ENCODE data around the gene MCUB.

Gene MCUB

GRCh38 chr4:109691411-109691920, 131.4 kb downstream of the MCUB start:
- Histone ChIP-seq H3K9me2 (replicated peaks; ENCODE audit: insufficient read depth, low read length) (no peaks in the 10 kb centered on the region), H3K4me1 (ENCODE audit: low read length) (peaks cover 31% of the 10 kb centered on the region), H3K9ac (ENCODE audit: low read length) (no peak overlapping the region), H3K9me3 (replicated peaks; ENCODE audit: insufficient read depth, low read length) (no peaks in the 10 kb centered on the region), H3F3A (ENCODE audit: insufficient read depth, low read length) (peaks cover 9% of the 10 kb centered on the region), H3K79me2 (ENCODE audit: low read length) (no peaks in the 10 kb centered on the region), H3K27ac (ENCODE audit: low read length) (peak overlapping the region; percentile 14; the same call in 1 of the 2 replicates), H2AFZ (ENCODE audit: low read length) (no peak overlapping the region), H3K36me3 (replicated peaks; ENCODE audit: insufficient read depth, low read length) (no peaks in the 10 kb centered on the region), H3K4me3 (ENCODE audit: low read length) (no peak overlapping the region), H4K20me1 (ENCODE audit: insufficient read depth, low read length) (no peaks in the 10 kb centered on the region), H3K4me2 (ENCODE audit: low read depth, low read length) (peak overlapping the region; percentile 28; the same call in 1 of the 2 replicates), H3K27me3 (replicated peaks; ENCODE audit: insufficient read depth, low read length) (no peaks in the 10 kb centered on the region)
- TF ChIP-seq EZH2phosphoT487 (IDR thresholded peaks at IDR 0.05; ENCODE audit: low read length) (no peak), EZH2 (optimal IDR thresholded peaks at IDR 0.05; ENCODE audit: low read depth, low read length) (no peak)
- TF ChIP-seq, protein P1, sequence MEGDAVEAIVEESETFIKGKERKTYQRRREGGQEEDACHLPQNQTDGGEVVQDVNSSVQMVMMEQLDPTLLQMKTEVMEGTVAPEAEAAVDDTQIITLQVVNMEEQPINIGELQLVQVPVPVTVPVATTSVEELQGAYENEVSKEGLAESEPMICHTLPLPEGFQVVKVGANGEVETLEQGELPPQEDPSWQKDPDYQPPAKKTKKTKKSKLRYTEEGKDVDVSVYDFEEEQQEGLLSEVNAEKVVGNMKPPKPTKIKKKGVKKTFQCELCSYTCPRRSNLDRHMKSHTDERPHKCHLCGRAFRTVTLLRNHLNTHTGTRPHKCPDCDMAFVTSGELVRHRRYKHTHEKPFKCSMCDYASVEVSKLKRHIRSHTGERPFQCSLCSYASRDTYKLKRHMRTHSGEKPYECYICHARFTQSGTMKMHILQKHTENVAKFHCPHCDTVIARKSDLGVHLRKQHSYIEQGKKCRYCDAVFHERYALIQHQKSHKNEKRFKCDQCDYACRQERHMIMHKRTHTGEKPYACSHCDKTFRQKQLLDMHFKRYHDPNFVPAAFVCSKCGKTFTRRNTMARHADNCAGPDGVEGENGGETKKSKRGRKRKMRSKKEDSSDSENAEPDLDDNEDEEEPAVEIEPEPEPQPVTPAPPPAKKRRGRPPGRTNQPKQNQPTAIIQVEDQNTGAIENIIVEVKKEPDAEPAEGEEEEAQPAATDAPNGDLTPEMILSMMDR (IDR thresholded peaks at IDR 0.05; ENCODE audit: low read length) = no peak
- DNase-seq = no peak

DNA sequence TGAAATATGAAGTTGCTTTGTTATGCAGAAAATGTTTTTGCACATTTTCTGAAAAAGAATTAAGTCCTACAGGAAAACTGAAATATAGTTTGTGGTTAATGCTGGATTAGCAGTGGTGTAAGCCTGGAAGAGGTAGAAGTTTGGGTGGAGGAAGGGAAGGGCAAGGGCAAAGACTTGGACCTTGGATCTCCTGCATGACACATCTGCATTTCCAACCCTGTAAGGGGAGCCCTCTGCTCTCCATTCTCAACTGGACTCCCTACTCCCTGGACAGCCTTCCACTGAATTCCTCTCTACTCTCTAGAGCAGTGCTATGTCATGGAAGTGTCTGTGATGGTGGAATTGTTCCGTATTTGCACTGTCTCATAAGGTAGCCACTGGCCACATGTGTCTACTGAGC, 138.6 kb downstream of the MCUB start:
- Histone ChIP-seq H3K79me2 (ENCODE audit: low read length) (peaks cover 19% of the 10 kb centered on the region), H3K27ac (ENCODE audit: low read length) (no peak overlapping the region), H3K9me2 (replicated peaks; ENCODE audit: insufficient read depth, low read length) (no peaks in the 10 kb centered on the region), H3K4me1 (ENCODE audit: low read length) (peaks cover 6% of the 10 kb centered on the region; the same call in 1 of the 2 replicates), H3K27me3 (replicated peaks; ENCODE audit: insufficient read depth, low read length) (no peaks in the 10 kb centered on the region), H3F3A (ENCODE audit: insufficient read depth, low read length) (peaks cover 15% of the 10 kb centered on the region), H3K9me3 (replicated peaks; ENCODE audit: insufficient read depth, low read length) (no peaks in the 10 kb centered on the region), H3K4me2 (ENCODE audit: low read depth, low read length) (no peak overlapping the region), H4K20me1 (ENCODE audit: insufficient read depth, low read length) (no peaks in the 10 kb centered on the region), H3K4me3 (ENCODE audit: low read length) (no peak overlapping the region), H2AFZ (ENCODE audit: low read length) (no peak overlapping the region), H3K9ac (ENCODE audit: low read length) (no peak overlapping the region), H3K36me3 (replicated peaks; ENCODE audit: insufficient read depth, low read length) (no peaks in the 10 kb centered on the region)
- TF ChIP-seq EZH2phosphoT487 (IDR thresholded peaks at IDR 0.05; ENCODE audit: low read length) (no peak), EZH2 (optimal IDR thresholded peaks at IDR 0.05; ENCODE audit: low read depth, low read length) (no peak)
- TF ChIP-seq, protein P1 (IDR thresholded peaks at IDR 0.05; ENCODE audit: low read length) = no peak
- DNase-seq = no peak

DNA sequence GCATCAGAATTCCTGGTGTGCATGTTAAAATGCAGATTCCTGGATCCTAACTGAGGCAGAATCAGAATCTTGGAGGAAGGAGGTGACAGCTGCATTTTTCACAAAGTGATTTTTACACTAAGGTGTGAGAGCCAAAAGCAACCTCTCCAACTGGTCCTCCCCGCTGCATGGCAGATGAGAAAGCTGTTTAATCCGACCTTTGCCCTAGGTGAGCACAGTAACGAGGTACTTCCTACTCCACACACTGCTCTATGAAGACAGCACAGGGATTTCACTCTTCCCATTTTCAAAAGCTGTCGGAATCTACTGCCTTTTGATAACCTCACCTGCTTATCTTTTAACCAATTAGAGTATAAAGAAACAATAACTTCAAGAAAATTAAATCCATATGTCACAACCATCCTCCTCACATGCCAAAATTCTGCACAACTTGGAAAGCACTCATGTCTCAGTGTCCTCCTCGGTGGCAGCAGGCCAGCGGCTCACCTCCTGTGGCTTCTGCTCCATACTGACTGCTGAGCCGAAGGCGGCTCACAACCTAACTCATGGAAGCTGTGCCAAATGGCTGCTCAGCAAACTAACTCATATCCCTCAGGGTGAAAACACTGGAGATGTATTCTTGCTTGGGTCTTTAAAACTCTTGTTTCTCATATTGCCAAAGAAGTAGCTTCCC, 139.6 kb downstream of the MCUB start:
- H3K4me2 ChIP-seq (ENCODE audit: low read depth, low read length) = no peak overlapping the region
- no peaks in the 10 kb centered on the region for H3K9me2 ChIP-seq (replicated peaks; ENCODE audit: insufficient read depth, low read length)
- H3K27me3 ChIP-seq (replicated peaks; ENCODE audit: insufficient read depth, low read length) = no peaks in the 10 kb centered on the region
- DNase-seq = no peak
- peaks cover 19% of the 10 kb centered on the region for H3K79me2 ChIP-seq (ENCODE audit: low read length)
- no peaks in the 10 kb centered on the region for H4K20me1 ChIP-seq (ENCODE audit: insufficient read depth, low read length)
- H3K27ac ChIP-seq (ENCODE audit: low read length) = no peak overlapping the region
- H3K4me3 ChIP-seq (ENCODE audit: low read length) = no peak overlapping the region
- H3F3A ChIP-seq (ENCODE audit: insufficient read depth, low read length) = peaks cover 15% of the 10 kb centered on the region
- no peaks in the 10 kb centered on the region for H3K9me3 ChIP-seq (replicated peaks; ENCODE audit: insufficient read depth, low read length)
- TF ChIP-seq EZH2phosphoT487 (IDR thresholded peaks at IDR 0.05; ENCODE audit: low read length) = no peak
- TF ChIP-seq, protein P1 (IDR thresholded peaks at IDR 0.05; ENCODE audit: low read length) = no peak
- no peak for TF ChIP-seq EZH2 (optimal IDR thresholded peaks at IDR 0.05; ENCODE audit: low read depth, low read length)
- no peak overlapping the region for H2AFZ ChIP-seq (ENCODE audit: low read length)
- no peaks in the 10 kb centered on the region for H3K36me3 ChIP-seq (replicated peaks; ENCODE audit: insufficient read depth, low read length)
- peaks cover 6% of the 10 kb centered on the region; the same call in 1 of the 2 replicates for H3K4me1 ChIP-seq (ENCODE audit: low read length)
- H3K9ac ChIP-seq (ENCODE audit: low read length) = no peak overlapping the region
